HG03066 (cell line): ENCODE data around the gene COG7.
"Not testable (repeated sequence)": the region's sequence is repeated elsewhere in the genome, so short reads cannot be mapped to it uniquely, and the experiment has no call there.

Source experiments
- ATAC-seq: cut with Tn5 transposase; IDR thresholded peaks from one replicate; pipeline ENCODE4 v1.9.1; 2021; ENCODE audit warnings: low read depth; ENCODE audit not compliant: unreplicated experiment

Gene COG7

DNA sequence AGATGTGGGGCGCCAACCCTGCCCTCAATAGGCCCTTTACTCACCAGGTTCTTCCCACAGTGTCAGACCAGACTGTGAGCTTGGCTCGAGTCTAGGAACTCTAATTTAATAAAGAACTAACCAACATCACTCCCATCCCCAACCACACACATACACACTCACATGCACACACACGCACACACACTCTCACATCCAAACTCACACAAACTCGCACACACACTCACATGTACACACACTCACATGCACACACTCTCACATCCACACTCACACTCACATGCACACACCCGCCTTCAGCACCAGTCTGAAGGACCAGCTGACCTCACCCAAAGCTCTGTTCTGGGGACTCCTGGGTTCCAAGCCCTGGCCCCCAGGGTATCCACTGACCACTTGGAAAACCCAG is 63.8 kb downstream of the COG7 start:
- no peak for ATAC-seq

DNA sequence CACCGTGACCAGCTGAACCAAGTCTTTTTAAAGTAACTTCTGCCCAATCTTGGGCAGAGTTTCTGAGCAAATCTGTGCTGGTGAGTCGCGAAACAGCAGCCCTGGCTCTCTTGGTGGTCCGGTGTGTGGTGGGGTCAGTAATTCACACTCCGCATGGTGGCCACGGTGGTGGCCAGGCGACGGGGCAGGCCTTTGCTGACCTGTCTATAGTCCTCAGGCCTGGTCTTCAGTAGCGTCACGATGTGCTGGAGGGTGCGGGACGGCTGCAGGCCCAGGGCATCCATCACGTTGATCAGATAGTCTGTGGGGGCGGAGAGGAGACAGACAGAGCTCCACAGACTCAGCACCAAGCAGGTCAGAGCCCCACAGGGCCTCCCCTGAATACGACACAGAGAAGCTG is 64.2 kb downstream of the COG7 start:
- ATAC-seq: no peak

DNA sequence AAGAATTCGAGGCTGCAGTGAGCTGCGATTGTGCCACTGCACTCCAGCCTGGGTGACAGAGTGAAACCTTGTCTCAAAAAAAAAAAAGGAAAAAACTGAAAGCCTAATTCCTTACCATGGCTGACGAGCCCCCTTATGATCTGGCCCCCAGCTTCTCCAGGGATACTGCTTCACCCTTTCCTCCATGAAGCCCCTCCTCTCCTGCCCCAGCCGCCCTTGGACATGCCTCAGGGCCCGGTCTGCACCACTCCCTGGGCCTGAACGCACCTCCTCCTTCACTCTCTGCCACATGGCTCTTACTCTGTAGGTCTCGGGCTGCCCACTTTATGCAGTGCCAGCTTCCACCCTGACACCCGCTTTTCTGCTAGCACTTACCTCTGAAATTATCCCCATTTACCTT is 65.3 kb downstream of the COG7 start:
- no peak for ATAC-seq

DNA sequence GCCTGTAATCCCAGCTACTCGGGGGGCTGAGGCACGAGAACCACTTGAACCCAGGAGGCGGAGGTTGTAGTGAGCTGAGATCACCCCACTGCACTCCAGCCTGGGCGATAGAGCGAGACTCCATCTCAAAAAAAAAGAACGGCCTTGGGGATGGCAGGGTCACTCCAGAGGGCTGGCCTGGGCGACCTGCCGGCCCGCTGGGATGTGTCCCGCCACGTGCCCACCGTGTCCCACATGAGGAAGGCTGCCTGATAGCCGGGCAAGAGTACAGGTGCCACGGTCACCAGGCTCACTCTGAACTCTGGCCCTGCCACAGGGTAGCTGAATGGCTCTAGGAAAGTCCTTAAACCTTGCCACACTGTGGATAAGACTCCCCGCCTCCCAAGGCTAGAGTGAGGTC is 67.5 kb downstream of the COG7 start:
- no peak for ATAC-seq

DNA sequence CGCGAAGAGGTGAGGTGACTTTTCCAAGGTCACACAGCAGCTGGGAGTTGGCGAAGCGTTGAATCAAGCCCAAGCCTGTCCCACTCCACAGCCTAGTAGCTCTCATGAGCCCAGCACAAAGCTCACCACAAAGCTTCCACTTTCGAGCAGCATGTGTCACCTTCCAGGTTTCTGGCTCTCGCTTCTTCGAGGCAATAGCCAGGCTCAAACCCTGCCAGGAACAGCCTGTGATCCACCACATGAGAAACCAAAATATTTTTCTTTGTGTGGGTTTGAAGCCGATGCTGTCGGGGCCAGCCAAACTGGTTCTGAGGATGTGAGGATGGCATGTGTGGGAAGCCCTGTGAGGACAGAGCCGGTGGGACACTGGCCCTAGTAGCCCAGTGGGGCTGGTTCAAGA is 68.1 kb downstream of the COG7 start:
- no peak for ATAC-seq

DNA sequence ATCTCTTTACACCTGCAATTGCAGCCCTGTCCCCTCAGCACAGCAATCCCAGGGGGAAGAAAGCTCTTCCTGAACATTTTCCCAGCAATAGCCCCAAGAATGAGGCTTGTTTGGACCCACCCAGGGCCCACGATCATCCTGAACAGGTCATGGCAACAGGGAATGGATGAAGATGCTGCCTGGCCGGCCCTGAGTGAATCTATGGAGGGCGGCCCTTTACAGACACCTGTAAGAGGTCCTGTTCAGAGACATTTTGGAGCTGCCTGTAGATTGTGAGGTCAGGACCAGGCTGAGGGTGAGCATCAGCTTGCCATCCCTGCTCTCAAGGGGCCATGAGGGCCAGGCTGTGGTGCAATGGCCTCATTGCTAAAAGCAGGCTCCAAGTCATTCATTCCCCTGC is 69.1 kb downstream of the COG7 start:
- ATAC-seq: no peak

DNA sequence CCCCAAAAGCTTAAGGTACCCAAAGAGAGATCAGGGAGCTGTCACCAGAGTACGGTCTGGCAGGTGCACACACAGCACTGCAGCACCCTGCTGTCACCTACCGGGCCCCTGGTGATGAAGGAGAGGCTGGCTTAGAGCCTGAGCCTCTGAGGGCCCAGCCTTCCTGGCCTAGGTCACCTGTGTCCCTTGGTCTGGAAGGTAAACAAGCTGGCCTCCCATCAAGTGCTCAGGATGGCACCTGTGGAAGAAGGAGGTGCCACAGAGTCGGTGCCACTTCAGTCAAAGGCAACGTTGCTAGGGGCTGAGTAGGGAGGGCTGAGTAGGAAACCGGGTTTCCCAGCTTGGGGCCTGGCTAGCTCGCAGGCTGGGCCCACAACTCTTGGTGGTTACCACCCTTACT is 70.7 kb downstream of the COG7 start:
- no peak for ATAC-seq

DNA sequence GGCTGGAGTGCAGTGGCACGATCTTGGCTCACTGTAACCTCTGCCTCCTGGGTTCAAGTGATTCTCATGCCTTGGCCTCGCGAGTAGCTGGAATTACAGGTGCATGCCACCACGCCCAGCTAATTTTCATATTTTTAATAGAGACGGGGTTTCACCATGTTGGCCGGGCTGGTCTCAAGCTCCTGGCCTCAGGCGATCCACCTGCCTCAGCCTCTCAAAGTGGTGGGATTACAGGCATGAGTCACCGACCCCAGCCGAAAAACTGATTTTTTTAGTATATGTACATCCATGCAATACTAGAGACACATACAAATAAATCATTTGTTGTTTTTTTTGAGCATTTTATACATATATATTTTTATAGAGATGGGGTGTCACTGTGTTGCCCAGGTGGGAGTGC is 71.3 kb downstream of the COG7 start:
- not testable (repeated sequence) for ATAC-seq

DNA sequence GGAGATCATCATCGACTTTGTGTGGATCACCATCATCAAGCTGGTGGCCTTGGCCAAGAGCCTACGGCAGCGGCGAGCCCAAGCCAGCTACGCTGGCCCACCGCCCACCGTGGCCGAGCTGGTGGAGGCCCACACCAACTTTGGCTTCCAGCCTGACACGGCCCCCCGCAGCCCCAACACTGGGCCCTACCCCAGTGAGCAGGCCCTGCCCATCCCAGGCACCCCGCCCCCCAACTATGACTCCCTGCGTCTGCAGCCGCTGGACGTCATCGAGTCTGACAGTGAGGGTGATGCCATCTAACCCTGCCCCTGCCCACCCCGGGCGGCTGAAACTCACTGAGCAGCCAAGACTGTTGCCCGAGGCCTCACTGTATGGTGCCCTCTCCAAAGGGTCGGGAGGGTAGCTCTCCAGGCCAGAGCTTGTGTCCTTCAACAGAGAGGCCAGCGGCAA is 72.5 kb downstream of the COG7 start:
- no peak for ATAC-seq

DNA sequence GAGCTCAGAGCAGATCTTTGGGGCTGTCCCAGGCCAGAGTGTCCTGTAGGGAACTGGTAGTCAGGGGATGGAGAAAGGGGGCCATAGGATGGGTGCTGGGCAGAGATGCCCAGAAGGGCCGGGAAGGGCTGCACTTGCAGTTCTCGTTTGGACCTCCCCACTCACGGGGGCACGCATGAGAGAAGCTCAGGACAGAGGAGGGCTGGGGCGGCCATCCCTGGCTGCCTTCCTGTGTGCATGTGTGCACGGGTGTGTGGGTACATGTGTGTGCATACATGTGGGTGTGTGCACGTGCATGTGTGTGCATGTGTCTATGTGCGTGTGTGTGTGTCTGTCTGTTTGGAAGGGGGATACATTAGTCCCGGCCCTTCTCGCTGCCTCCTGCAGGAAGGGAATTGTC is 73.3 kb downstream of the COG7 start:
- ATAC-seq: no peak

DNA sequence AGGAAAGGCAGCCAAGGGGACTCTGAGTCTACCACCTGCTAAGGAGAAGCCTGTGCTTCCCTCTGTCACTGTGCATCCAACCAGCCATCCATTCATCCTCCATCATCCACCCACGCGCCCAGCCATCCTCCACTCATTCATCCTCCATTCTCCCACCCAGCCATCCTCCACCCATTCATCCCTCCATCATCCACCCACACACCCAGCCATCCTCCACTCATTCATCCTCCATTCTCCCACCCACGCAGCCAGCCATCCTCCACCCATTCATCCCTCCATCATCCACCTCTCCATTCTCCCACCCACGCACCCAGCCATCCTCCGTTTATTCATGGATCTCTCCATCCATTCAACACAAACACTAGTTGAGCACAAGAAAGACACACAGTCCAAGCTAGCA is 74.1 kb downstream of the COG7 start:
- ATAC-seq: no peak

DNA sequence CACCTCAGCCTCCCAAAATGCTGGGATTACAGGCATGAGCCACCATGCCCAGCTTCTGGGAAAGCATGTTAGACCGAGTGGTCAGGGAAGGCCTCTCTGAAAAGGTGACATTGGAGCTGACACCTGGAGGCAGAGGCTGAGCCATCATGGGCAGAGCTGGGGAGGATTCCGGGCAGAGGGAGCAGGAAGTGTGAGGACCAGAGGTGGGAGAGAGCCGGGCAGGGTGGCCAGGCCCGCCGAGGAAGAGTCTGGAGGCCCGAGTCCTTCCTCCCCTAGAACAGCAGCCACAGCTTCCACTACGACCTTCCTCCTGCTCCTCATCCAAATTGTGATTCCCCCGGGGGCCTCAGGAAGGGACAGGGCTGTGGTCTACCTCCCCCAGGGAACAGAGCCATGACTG is 74.7 kb downstream of the COG7 start:
- ATAC-seq: no peak

DNA sequence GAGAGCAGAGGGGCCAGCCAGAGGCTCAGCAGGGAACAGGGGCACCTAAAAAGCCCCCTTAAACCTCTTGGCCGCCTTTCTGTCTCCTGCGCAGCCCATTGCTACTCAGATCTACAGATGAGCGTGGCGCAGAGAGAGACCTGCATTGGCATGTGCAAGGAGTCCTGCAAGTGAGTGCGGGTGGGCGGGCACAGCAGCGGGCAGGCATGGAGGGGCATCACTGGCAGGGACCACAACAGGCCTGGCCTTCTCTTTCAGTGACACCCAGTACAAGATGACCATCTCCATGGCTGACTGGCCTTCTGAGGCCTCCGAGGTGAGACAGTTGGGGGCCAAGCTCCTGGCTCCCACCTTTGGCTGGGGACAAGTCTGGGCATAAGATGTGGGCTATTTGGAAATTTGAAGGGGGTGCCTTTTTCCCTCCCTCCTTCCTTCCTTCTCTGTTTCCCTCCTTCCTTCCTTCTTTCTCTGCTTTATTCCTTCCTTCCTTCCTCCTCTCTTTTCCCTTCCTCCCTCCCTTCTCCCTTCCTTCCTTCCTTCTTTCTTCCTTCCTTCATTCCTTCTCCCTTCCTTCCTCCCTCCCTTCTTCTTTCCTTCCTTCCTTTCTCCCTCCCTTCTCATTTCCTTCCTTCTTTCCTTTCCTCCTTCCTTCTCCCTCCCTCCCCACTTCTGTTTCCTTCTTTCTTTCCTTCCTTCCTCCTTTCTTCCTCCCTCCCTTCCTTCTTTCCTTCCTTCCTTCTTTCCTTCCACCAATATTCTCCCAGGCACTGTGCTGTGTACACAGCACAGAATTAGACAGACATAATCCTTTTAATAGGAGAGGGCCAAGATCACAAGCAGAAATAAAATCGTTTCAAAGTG is 75.7 kb downstream of the COG7 start:
- ATAC-seq: no peak

DNA sequence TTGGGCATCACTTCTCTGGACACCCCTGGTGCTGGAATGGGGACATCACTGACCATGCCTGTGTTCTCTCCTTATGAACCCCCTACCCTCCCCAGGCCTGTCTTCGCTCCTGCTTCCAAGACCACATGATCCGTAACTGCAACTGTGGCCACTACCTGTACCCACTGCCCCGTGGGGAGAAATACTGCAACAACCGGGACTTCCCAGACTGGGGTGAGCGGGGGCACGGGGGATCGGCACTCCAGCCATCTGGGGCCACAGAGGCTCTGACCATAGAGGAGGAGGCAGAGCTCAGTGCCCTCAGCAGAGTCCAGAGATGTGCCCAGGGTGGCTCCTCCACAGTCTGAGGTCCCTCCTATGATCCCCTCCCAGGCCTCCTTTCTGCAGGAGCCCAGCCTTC is 77.3 kb downstream of the COG7 start:
- no peak for ATAC-seq

DNA sequence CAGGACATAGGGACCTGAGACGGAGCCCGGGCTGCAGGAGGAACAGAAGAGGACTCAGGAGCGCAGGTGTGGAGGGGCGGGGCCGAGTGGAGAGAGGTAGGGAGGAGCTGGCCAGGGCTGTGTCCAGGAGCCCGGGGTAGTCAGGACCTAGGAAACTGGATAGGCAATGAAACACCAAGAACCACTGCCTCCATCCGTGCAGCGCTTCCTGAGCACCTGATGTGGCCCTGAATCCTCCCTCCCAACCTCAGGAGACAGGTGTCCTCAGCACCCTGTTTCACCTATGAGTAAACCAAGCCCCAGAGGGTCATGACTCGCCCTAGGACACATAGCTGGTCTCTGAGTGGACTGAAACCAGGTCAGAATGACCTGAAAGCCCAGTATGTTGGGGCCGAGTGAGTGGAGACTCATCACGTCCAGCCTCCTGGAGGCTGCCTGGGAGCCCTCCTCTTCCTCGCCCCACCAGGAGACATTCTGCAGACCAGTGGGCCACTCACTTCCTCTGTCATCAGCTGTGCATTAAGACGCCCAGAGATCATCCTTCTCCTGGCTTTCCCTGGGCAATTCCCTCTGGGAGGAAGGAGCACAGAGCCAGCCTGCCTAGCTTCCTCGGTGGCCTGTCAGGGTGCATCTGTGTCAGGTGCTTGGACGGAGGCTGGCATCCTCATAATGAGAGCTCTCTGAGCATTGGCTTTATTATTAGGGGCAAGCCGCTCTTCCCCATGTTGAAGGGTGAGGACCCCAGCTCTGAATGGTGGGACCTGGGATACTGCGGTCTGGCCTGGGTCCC is 78.1 kb downstream of the COG7 start:
- no peak for ATAC-seq

DNA sequence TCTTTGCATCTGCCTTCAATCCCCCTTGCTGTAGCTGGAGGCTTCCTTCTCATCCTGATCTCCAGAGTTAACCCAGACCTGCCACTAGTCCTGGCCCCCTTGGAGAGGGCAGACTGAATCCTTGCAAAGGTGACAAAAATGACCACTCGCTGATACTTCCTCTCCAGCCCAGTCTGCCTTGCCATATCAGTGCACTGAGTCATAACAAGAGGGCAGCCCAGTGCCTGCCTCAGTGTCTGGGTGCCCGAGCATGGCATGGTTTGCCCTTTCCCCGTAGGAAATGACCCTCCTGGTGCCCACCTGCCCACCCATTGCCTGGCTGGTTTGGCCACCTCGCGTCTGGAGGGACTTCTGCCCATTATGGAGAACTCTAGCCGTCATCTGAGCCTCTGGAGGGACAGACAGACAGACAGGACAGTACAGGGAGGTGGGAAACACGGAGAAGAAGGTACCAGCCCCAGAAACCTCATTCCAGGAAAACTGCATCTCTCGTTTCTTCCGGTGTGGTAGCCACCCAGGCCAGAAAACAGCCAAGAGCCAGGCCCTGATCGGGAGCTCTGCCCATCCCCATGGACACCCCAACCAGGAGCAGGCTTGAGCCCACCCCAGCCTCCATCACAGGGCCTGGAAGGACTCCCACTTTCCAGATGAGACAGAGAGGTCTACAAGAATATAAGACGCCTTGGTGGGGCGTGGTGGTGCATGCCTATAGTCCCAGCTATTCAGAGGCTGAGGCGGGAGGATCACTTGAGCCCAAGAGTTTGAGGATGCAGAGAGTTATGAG is 79.4 kb downstream of the COG7 start:
- no peak for ATAC-seq

DNA sequence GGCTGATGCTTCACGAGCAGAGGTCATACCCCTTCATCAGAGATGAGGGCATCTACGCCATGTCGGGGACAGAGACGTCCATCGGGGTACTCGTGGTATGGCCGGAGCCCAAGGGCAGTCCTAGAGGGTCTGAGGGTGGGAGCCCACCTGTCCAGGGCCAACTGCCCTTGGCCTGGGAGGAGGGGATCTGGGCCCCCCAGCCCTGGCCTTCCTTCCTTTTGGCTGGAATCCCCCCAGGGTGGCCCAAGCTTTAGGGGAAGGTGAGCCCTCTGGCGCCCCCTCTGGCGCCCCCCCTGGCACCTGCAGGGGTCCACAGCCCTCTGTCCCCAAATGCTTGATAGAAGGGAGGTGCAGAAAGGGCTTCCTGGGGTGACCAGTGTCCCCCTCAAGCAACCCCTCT is 81.6 kb downstream of the COG7 start:
- no peak for ATAC-seq

DNA sequence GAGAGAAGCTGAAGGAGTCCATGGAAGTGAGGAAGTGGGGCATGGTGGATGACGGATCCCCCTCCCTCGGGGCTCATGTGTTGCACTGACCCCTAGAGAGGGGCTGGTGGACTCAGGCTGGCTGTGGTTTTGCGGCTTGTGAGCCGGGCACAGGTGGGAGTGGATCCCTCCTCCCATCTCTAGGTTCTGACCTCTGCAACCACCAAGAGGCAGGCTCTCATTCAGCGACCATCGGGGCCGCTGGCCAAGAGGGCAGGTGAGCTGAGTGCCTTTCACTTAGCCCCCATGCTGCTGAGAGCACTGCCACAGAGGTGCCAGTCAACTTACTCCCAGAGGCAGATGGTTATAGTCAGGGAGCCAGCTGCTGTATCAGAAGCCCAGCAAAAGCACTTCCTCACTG is 83.6 kb downstream of the COG7 start:
- no peak for ATAC-seq

DNA sequence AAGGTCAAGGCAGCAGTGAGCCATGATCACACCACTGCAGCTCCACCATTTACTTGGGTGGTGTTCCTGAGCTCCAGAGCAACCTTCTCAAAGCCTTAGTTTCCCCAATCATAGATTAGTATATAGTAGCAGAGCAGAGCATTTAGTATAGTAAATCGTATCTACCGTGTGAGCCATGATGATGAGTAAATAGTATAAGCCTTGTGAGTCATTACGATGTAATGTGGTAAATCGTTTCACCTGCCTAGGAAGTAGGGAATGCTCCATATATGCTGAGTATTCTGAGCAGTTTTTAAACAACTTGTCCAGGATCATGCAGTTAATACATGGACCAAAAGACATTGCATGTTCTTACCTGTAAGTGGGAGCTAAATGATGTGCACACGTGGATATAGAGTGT is 84.5 kb downstream of the COG7 start:
- ATAC-seq: no peak

DNA sequence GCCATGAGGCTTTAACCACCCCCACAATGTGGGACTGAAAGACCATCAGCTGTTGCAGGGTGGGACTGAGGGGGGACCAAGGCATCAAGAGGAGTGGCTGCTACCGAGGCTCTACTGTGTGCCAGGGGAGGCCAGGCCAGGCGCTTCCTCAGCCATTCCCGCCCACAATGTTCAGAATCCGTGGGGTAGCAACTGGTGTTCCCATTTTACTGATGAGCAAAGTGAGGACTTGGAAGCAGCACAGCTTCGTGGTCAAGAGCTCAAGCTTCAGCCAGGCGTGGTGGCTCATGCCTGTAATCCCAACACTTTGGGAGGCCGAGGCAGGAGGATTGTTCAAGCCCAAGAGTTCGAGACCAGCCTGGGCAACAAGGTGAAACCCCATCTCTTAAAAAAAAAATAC is 85.0 kb downstream of the COG7 start:
- ATAC-seq: no peak

DNA sequence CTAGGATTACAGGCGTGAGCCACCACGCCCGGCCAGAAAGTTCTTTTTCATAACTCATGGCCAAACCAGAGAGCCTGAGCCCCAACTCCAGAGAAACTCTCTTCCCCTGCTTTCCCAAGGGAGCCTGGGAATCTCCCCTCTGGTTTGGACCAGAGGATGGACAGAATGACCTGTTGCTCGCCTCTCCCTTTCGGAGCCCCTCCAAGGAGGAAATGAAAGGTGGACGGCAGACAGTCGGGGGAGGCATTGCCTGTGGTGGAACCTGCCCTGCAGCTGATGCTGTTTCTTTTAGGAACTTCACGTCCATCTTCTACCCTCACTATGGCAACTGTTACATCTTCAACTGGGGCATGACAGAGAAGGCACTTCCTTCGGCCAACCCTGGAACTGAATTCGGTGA is 85.4 kb downstream of the COG7 start:
- no peak for ATAC-seq
